Adrenal gland (tissue), 12 donors: ENCODE data around the gene IL11. TPM values are rescaled to one million over a fixed set of nuclear protein-coding genes. Genes with fewer than 3 reads are reported as not detected.

Experiments
- DNase-seq, 7 donors: peaks; one replicate each; pipeline ENCODE4 v3.0.0-alpha.2; 2019 to 2020
- H3K27ac ChIP-seq, 5 donors: fragments of 200-600 bp; sonication (generic) in 4 of 5; 1 replicate in 3 of 5; 2 replicates in 2 of 5; pipeline versions ENCODE4 v1.5.1 to v1.8.0; 2016 to 2020; ENCODE audit warnings: mild to moderate bottlenecking in 1 of 5
- H3K27me3 ChIP-seq: fragments of 200-600 bp; 2 replicates; pipeline ENCODE4 v1.8.0; 2021
- H3K36me3 ChIP-seq, 2 donors: fragments of 200-600 bp; replicated peaks in 1 of 2; 1 replicate in 1 of 2; 2 replicates in 1 of 2; pipeline versions ENCODE4 v1.5.1 to v1.8.0; 2018 to 2022
- H3K4me1 ChIP-seq, 2 donors: fragments of 200-600 bp; replicated peaks in 1 of 2; 1 replicate in 1 of 2; 2 replicates in 1 of 2; pipeline versions ENCODE4 v1.5.1 to v1.8.0; 2018 to 2021
- H3K4me3 ChIP-seq, 4 donors: fragments of 200-600 bp; sonication (generic) in 3 of 4; one replicate each; pipeline ENCODE4 v1.5.1; 2016 to 2018
- H3K9me3 ChIP-seq, 3 donors: fragments of 200-600 bp; sonication (generic) in 1 of 3; replicated peaks in 1 of 3; 1 replicate in 2 of 3; 2 replicates in 1 of 3; pipeline versions ENCODE4 v1.5.1 to v1.8.0; 2016 to 2021
- POLR2A ChIP-seq, 2 donors: fragments of 450-650 bp; IDR thresholded peaks; one replicate each; pipeline ENCODE4 v1.6.1; 2017; ENCODE audit warnings: antibody characterized with exemption in 2 of 2, mild to moderate bottlenecking in 2 of 2, moderate library complexity in 1 of 2
- WGBS, 4 donors: extraction: QIAGEN DNeasy Blood & Tissue Kit in 2 of 4; methylation state at CpG; one replicate each; pipeline versions ENCODE4 v1.1.5 to v1.1.7; 2013 to 2017; 5-methylcytosine and 5-hydroxymethylcytosine counted together
- intact Hi-C, 2 donors: fragments of 100-400 bp; cut with DNase I; formaldehyde crosslinking; loops; one replicate each; pipeline versions ENCODE4 v1.14.1 to v1.15.0; 2022 to 2023
- polyA plus RNA-seq, 3 donors: library from polyadenylated mRNA; stranded (reverse); fragments of 200-250 nt in 2 of 3; fragments of 350-450 nt in 1 of 3; fragmentation: Illumina TruSeq in 1 of 3; extraction: RNeasy Lipid Tissue Mini Kit (QIAGEN cat#74804) in 1 of 3; gene quantifications; one replicate each; pipeline ENCODE4 v1.2.3, GENCODE V29; 2013 to 2014
- total RNA-seq, 9 donors: library from RNA; depleted of rRNA in 4 of 9; stranded (reverse); fragments of >200 nt in 4 of 9; fragments of 120-200 nt in 1 of 9; fragmentation: NEBNext Ultra II Directional in 1 of 9; extraction: Animal tissue kit (Norgen Biotek cat#: 25700) in 1 of 9; gene quantifications; one replicate each; pipeline versions ENCODE4 v1.1.0 to v1.2.4, GENCODE V29; 2013 to 2023
- TF ChIP-seq, protein P1 (sequence below), 6 experiments: fragments of 450-650 bp in 4 of 6; fragments of 200-600 bp in 2 of 6; sonication (generic) in 1 of 6; IDR thresholded peaks; 1 replicate in 5 of 6; 2 replicates in 1 of 6; pipeline versions ENCODE4 v1.5.1 to v1.8.0; 2016 to 2021; ENCODE audit warnings: antibody characterized with exemption in 6 of 6, mild to moderate bottlenecking in 2 of 6, moderate library complexity in 1 of 6
- donor health status: healthy with polysubstance abuse.
- donor health status: Bipolar disorder and iron deficiency.
- donor health status: DM: yes; HTN: yes; CAD: no.
- donor health status: DM: no; HTN: no; CAD: no.
- donor health status: DM: no; HTN: no; CAD: no.
- donor health status: DM: yes; HTN: yes; CAD: no.

The IL11 gene
- total and polyA plus RNA-seq, 12 donors = 0.17 to 1.1 (median 0.26) TPM; not detected in 8

DNA sequence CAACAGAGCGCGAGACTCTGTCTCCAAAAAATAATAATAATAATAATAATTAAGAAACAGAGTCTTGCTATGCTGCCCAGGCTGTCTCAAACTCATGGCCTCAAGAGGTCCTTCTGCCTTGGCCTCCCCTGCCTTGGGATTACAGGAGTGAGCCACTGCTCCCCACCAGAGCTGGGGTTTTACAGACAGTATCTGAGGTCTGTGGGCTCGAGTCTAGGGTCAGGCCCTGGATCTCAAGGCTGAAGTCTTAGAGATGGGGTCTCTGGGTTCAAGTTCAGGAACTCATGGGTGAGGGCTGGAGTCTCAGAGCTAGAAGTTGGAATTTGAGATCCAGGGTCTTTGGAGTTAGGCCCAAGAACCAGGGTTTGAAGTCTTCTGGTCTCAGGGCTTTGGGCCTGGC lies 3.5 kb downstream of the IL11 start:
- Histone ChIP-seq H3K4me1 (peaks cover 0 to 6% of the 10 kb centered on the region in 2 donors), H3K4me3 (no peak overlapping the region), H3K36me3 (no peaks in the 10 kb centered on the region), H3K27ac (no peak overlapping the region), H3K27me3 (peaks cover 36% of the 10 kb centered on the region), H3K9me3 (no peaks in the 10 kb centered on the region)
- WGBS, 4 donors = 59 to 94% (median 86%) methylated on average over 3 of the region's 3 CpGs
- no peak for TF ChIP-seq POLR2A (IDR thresholded peaks at IDR 0.05)
- TF ChIP-seq, protein P1, sequence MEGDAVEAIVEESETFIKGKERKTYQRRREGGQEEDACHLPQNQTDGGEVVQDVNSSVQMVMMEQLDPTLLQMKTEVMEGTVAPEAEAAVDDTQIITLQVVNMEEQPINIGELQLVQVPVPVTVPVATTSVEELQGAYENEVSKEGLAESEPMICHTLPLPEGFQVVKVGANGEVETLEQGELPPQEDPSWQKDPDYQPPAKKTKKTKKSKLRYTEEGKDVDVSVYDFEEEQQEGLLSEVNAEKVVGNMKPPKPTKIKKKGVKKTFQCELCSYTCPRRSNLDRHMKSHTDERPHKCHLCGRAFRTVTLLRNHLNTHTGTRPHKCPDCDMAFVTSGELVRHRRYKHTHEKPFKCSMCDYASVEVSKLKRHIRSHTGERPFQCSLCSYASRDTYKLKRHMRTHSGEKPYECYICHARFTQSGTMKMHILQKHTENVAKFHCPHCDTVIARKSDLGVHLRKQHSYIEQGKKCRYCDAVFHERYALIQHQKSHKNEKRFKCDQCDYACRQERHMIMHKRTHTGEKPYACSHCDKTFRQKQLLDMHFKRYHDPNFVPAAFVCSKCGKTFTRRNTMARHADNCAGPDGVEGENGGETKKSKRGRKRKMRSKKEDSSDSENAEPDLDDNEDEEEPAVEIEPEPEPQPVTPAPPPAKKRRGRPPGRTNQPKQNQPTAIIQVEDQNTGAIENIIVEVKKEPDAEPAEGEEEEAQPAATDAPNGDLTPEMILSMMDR (IDR thresholded peaks at IDR 0.05) = no peak
- no peak for DNase-seq
- intact Hi-C loops = no loop called here

DNA sequence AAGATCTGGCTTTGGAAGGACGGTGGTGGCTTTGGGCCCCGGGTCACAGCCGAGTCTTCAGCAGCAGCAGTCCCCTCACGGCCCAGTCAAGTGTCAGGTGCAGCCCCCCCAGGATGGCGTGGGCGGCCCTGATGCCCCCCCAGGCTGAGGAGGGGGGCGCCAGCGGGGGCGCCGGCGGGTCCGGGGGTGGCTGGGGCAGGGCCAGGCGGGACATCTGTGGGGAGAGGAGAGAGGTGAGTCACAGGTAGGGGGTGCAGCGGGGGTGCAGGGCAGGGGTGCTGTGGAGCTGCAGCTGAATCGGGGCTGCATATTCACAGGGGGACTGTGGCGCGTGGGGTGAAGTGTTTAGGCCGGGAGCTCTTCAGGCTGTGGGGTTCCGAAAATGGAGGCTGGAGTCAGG lies 4.3 kb downstream of the IL11 start:
- Histone ChIP-seq H3K36me3 (no peaks in the 10 kb centered on the region), H3K27ac (no peak overlapping the region), H3K27me3 (peaks cover 28% of the 10 kb centered on the region), H3K4me1 (peaks cover 0 to 6% of the 10 kb centered on the region in 2 donors), H3K4me3 (no peak overlapping the region), H3K9me3 (no peaks in the 10 kb centered on the region)
- TF ChIP-seq, protein P1 (IDR thresholded peaks at IDR 0.05) = no peak
- no peak for TF ChIP-seq POLR2A (IDR thresholded peaks at IDR 0.05)
- WGBS, 4 donors = 58 to 83% (median 78%) methylated on average over 14 to 19 of the region's 19 CpGs
- intact Hi-C loops = no loop called here
- no peak for DNase-seq

GRCh38 chr19:55365245-55365644 lies 5.0 kb downstream of the IL11 start:
- Histone ChIP-seq H3K4me1 (peaks cover 0 to 6% of the 10 kb centered on the region in 2 donors), H3K27me3 (peaks cover 22% of the 10 kb centered on the region), H3K36me3 (no peaks in the 10 kb centered on the region), H3K9me3 (no peaks in the 10 kb centered on the region), H3K27ac (no peak overlapping the region), H3K4me3 (no peak overlapping the region)
- intact Hi-C loops = no loop called here
- no peak for DNase-seq
- WGBS, 4 donors = 79 to 91% (median 85%) methylated on average over 7 to 8 of the region's 8 CpGs
- no peak for TF ChIP-seq POLR2A (IDR thresholded peaks at IDR 0.05)
- TF ChIP-seq, protein P1 (IDR thresholded peaks at IDR 0.05) = no peak

DNA sequence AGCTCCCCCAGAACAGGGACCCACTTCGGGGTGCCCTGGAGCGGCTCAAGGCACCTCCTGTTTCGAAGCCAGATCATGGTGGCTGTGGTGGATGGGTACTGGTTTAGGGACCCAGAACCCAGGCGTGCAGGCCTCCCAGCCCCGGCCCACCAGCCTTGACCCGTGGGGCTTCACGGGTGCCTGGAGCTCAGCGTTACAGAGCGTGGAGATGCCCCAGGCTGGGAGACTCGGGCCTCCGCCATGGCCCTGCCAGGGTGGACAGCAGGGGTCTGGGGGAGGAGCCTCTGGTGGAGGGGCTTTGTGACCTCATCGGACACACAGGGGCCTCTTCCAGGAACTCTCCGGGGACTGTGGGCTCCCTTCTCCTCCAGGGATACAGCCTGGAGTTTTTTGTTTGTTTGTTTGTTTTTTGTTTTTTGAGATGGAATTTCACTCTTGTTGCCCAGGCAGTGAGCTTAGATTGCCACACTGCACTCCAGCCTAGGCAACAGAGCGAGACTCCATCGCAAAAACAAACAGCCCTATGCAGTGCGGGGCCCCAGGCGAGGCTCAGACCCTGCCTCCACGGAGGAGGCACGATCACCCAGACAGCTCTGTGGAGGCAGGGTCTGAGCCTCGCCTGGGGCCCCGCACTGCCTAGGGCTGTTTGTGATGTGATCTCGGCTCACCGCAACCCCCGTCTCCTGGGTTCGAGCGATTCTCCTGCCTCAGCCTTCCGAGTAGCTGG lies 7.1 kb downstream of the IL11 start, which contains the start of gene GARIN5B:
TSS of gene GARIN5B (minus strand) at position 271 of the 727 bp plus-strand sequence. CDS start at position 77, 194 bp downstream.
- H3K9me3 ChIP-seq = no peaks in the 10 kb centered on the region
- no peak for TF ChIP-seq POLR2A (IDR thresholded peaks at IDR 0.05)
- TF ChIP-seq, protein P1 (IDR thresholded peaks at IDR 0.05) = no peak
- no peaks in the 10 kb centered on the region for H3K4me1 ChIP-seq
- H3K36me3 ChIP-seq = no peaks in the 10 kb centered on the region
- intact Hi-C loops = no loop called here
- no peak for DNase-seq
- no peak within 1 kb of the TSS for H3K4me3 ChIP-seq
- H3K27me3 ChIP-seq = peaks cover 4% of the 10 kb centered on the region
- WGBS, 4 donors = 77 to 86% (median 84%) methylated on average over 14 to 27 of the region's 27 CpGs
- H3K27ac ChIP-seq = no peak within 1 kb of the TSS
